Measurements from ENCODE around the gene NUCKS1.

The NUCKS1 gene

DNA sequence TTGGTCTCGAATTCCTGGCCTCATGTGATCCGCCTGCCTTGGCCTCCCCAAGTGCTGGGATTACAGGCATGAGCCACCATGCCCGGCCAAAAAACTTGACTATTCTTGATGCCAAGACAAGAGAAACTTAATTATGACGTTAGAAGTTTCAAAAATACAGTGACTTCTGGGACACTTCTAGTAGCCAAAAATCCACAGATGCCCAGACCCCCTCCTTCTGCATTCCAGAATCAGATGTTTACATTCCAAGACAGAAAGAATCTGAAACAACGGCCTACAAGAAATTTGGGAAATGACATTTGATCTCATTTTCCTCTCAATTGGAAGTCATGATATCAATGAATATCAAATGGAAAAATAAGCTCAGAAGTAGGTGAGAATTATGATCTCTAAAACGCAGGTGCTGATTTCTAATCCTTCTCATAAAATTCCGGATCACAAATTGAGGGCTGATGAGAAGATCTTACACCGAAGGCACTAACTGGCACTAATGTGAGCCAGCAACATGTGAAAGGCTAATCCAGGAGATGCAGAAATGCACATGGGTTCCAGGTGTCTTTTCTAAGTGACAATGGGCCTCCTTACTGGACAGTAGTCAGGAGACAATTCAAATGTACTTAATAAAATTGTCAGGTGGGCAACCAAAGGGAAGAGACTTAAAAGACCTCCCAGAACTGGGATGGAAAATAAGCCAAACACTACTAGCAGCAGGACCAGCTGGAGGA, 19.8 kb upstream of the NUCKS1 start:
- no peak for DNase-seq

GRCh38 chr1:205767248-205767647, 17.3 kb upstream of the NUCKS1 start:
- DNase-seq, result no peak

- DNase-seq, result no peak
Observed at GRCh38 chr1:205766570-205766969, 16.6 kb upstream of the NUCKS1 start.

- DNase-seq, result no peak
Observed at GRCh38 chr1:205766038-205766437, 16.1 kb upstream of the NUCKS1 start.

DNA sequence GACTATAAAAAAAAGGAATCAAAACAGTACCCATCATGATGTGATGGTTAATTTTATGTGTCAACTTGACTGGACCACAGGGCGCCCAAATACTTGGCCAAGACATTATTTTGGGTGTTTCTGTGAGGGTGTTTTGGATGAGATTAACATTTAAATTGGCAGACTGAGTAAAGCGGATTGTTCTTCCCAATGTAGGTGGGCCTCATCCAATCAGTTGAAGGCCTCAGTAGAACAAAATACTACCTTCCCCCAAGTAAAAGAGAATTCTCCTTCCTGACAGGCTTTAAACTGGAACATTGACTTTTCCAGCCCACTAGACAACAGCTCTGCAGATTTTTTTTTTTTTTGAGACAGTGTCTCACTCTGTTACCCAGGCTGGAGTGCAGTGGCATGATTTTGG, 14.6 kb upstream of the NUCKS1 start:
- no peak for DNase-seq

GRCh38 chr1:205763980-205764379, 14.0 kb upstream of the NUCKS1 start:
- DNase-seq, result no peak

GRCh38 chr1:205760606-205761005, 10.6 kb upstream of the NUCKS1 start:
- no peak for DNase-seq

GRCh38 chr1:205756552-205756951, 6.6 kb upstream of the NUCKS1 start:
- DNase-seq, result no peak

GRCh38 chr1:205754857-205755256, 4.9 kb upstream of the NUCKS1 start:
- no peak for DNase-seq

- no peak for DNase-seq
Observed at GRCh38 chr1:205751036-205751651, 1.2 kb upstream of the NUCKS1 start.

DNA sequence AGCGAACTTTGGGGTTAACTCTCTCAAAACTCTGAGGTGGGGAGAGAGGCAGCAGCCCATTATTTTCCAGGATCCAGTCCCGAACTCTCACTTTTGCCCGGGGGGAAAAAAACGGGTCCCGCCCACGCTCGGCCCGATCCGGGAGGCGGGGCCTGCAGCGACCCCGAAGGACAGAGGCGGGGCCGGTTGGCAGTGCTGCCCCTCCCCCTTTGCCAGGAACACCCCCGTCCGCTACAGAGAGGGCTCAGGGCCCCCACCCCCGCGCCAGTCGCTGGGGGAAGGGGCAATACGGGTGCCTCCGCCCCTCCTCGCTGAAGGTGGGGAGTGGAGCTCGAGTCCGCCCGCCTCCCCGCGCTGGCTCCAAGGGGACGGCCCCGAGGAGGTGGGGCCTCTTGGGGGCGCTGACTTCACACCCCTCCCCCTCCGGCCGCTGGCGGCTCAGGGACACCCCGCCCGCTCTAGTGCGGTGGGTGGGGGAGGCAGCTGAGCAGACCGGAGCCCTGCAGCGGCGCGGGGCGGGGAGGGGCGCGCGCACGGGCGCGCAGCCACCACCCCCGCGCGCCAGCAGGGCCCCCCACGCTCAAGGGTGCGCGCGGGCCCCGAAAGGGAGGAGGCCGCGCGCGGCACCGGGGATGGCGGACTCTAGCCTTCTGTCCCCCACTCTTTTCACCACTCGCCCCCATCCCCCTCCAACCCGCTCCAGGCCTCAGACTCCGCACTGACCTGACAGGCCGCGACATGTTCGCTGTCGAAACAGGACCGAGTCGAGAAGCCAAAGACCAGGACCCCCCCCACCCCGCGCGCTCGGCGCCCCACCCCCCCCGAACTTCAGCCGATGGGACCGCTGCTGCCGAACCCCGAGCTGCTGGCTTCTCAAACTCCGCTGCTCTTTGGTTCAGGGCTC, 496 bp downstream of the NUCKS1 start:
- DNase-seq, result peak; percentile 79

DNA sequence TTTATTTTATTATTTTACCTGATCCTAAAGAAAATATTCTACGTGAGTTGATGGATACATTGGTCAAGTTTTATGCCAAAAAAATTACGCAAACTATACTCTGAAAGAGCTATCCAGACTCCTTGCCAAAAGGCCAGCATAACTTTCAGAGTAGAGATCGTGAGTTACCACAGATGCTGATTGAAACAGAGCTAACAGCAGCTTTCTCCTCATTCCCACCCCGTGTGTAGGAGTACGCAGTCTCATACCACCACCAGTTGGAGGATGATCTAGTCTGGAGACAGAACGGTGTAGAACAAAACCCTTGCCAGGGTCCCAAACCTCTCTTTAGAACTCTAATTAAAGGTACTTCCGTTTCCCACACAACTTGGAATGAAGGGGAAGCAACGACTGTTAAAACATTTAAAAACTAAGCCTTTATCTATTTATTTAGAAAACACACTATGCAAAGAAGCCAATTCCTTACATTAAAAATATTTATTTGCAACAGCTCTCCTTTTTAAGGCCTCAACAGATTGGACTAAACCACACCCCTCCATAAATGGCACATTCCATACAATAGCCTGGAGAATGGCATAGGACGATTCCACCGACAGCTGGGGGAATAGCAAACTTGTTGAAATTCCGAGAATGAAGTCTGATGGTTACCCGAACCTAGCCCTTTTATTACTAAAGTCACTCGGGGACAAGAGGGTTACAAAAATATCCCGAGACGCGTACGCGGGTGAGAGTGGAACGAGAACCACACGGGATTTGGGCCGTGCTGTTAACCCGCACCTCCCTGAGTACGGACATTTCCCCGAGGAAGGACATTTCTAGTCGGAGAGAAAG, 1.4 kb downstream of the NUCKS1 start:
- DNase-seq, result no peak

DNA sequence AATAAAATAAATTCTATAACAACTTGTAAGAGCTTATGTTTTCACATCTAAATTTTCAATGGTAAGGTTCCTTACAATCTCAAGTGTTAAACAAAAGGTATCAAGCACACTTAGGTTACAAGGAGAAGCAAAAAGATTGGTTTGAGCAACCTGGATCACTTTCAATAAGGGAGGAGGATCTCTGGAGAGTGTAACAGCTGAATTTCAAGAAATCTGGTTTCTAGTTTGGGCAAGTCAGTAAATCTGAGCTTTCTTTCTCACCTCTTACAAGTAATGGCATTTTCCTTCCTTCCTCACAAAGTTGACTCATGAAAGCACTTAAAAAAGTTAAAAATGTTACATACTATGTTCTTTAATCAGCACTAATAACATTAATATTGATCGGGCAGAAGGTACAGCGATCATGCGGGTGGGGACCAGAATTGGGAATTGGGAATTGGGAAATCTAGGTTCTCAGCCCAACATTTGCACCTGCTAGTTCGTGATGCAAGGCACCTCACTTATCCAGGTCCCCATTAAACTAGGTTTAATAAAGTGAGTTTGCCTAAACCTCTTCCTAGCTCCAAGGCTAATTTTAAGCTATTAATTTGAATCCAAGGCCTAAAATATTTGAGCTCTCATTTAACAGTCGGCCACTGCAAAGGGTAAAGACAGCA, 3.1 kb downstream of the NUCKS1 start:
- DNase-seq, result peak; percentile 61

GRCh38 chr1:205744403-205744802, 5.6 kb downstream of the NUCKS1 start:
- no peak for DNase-seq

DNA sequence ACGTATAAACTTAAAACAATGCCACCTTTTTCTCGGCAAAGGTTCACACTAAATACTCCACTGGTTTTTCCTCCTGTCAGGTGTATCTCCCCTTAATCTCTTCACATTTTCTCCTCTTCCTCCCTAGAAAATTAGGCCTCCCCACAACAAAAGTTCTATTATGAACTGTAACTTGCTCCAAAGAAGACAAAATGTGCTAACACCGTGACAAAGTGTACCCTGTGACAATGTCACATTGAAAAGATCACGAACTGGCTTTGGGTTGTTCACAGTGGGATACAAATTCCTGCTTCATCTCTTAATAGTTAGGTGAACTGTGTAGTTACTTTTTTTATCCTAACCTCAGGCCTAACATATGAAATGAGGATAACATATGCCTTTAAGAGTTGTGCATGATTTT, 6.0 kb downstream of the NUCKS1 start:
- no peak for DNase-seq

GRCh38 chr1:205741681-205742080, 8.3 kb downstream of the NUCKS1 start:
- DNase-seq, result no peak

DNA sequence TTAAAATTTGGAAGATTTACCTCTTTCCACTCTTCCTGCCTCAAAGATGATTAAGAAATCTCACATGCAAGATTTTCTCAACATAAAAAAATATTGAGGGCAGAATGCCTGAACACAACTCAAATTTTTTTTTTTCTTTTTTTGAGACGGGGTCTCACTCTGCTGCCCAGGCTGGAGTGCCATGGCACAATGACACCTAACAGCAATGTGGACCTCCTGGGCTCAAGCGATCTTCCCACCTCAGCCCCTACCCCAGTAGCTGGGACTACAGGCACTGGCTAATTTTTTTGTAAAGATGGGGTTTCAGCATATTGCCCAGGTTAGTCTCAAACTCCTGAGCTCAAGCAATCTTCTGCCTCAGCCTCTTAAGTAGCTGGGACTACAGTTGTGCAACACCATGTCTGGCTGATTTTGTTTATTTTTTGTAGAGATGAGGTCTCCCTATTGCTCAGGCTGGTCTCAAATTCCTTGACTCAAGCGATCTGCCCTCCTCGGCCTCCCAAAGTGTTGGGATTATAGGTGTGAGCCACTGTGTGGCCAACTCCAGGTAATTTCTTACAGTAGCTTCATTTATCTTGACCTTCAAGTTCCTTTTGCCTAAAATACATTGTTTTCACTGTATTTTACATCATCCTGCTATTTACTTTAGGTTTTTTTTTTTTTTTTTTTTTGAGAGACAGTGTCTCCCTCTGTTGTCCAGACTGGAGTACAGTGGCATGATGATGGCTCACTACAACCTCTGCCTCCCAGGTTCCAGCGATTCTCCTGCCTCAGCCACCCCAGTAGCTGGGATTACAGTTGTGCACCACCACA, 10.4 kb downstream of the NUCKS1 start:
- DNase-seq, result no peak

DNA sequence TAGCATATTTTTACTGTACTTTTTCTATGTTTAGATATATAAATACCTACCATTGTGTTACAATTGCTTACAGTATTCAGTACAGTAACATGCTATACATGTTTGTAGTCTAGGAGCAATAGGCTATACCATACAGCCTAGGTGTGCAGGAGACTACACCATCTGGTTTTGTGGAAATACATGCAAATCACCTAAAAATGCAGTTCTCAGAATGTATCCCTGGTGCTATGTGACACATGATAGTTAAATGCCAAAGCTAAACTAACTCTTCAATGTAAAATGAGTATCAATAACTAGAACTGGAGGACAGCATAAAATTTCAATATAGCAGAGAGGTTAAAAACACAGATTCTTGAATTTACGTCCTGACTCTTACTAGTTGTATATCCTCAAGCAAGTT, 14.8 kb downstream of the NUCKS1 start:
- DNase-seq, result no peak

GRCh38 chr1:205733438-205734175, 16.4 kb downstream of the NUCKS1 start:
- no peak for DNase-seq

GRCh38 chr1:205729945-205730610, 19.9 kb downstream of the NUCKS1 start:
- no peak for DNase-seq
